KBM-7 (cell line): ENCODE measurements around the gene OPRM1.
"Not testable (repeated sequence)": the region's sequence is repeated elsewhere in the genome, so short reads cannot be mapped to it uniquely, and the experiment has no call there.

Experiments used
- DNase-seq: peaks from one replicate; pipeline ENCODE4 v3.0.0-alpha.2; 2015
- in situ Hi-C: fragments of 300-500 bp; cut with MboI; formaldehyde crosslinking; loops from 2 replicates; pipeline ENCODE4 v1.14.3; 2020; ENCODE audit warnings: low sequenced_read_pairs, low pct_unique_long_range_greater_than_20kb, mixed read lengths

OPRM1 gene

DNA sequence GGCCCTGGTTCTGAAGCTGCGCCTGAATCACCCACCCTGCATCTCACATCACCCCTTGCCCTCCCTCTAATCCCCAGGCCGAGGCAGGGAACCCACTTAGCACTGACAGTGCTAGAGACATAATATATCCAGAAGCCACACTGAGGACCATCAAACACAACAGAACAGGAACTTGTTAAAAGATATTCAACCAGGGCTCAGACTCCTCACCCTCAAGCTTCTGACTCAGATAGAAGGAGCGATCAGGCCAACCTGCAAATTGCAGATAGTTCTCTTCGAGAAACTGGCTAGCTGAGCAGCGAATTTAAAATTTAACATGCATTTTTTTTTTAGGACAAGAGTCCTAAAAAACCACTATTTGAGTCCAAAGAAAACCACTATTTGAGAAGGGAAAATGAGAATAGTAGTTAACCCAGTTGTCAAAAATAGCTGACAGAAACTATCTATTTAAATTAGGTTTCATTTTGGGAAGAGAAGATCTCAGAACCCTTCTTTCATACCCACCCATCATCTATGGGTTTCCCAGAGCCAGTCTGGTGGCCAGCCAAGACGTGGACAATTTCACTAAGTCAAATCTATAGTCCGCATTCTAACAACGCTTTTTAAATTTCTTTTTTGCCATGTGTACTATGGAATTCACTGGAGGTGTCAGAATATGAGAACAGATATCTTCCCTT is 95.6 kb downstream of the OPRM1 start:
- no peak for DNase-seq
- in situ Hi-C loops = no loop called here

GRCh38 chr6:154138793-154139192 is 99.8 kb downstream of the OPRM1 start:
- in situ Hi-C loops = no loop called here
- DNase-seq = no peak

- peak; percentile 51 for DNase-seq
- in situ Hi-C loops = no loop called here
Measured at GRCh38 chr6:154139892-154140291, 100.9 kb downstream of the OPRM1 start.

DNA sequence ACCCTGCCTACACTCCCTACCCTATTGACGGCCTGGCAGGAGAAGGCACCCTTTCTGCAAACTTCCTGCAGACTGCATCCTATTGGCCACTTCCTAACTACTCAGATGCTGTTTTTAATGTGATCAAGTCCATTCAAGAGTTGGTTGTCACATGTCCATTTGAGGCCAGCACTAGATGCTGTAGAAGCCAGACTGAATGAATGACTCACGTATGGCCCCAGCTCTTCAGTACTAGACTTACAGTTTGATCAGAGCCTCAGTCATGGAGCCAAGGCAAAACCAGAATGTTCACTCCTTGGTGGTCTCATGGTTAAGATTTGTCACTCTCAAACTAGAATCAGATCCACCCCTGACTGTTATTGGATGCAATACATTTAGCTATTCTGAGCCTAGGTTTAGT is 101.7 kb downstream of the OPRM1 start:
- no peak for DNase-seq
- in situ Hi-C loops = no loop called here

GRCh38 chr6:154143753-154144152 is 104.7 kb downstream of the OPRM1 start:
- in situ Hi-C loops = no loop called here
- DNase-seq = no peak

- peak; percentile 72 for DNase-seq
- in situ Hi-C loops = loop anchor here (10.0 to 25.0 kb wide), 2 partner anchors 120 to 233 kb away; no protein-coding TSS in a partner anchor
Measured at GRCh38 chr6:154154389-154154967, 115.4 kb downstream of the OPRM1 start.

DNA sequence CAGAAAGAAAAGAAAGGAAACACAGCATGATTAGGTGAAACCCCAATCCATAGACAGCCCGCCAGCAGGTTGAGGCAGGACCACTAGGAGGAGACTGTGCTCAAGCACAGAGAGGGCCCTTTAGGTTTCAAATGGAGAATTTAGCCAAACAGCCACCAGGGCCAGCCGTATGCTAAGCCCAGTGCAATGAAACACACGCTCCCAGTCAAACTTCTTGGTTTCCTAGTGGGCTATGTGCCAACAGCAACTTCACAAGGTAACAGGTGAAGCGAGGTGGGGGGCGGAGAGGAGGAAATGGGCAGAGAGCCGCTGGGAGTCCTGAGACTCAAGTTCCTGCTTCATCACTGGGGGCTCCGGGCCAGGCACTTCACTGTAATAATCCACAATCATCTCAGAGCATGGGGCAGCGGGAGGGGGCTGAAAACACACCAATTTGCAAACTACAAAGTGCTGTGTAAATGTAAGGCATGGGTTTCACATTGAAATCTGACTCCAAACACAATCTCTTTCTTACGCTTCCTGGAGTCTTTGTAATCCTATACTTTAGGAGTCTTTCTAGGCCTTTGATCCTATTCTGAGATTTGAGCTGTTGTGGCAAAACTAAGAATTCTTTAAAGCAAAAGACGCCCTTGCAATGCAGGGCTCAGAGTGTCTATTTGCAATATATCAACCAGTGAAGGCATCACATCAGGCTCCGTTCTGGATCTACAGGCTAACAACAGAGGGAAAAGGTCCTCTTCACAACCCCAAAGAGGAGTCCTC is 117.3 kb downstream of the OPRM1 start:
- in situ Hi-C loops = loop anchor here (10.0 to 25.0 kb wide), 2 partner anchors 118 to 231 kb away; no protein-coding TSS in a partner anchor
- peak; percentile 68 for DNase-seq

DNA sequence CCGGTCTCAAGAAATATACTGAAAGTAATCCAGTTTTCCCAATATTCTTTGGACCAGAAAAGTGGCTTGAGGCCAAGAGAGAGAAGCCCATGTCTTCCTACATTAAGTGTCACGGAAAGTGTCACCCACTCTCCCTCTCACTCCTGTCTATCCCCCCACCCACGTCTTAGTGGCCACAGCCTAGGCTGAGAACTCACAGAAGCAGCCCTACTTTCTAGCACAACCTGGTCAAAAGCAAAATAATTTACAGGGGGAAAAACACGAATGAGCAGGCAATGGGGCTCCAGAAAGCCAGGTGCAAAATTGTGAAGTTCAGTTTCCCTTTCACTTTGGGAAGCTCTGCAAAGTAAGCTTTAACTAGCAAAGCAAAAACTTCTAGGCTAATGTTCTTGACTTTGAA is 118.0 kb downstream of the OPRM1 start:
- in situ Hi-C loops = loop anchor here (10.0 to 25.0 kb wide), 2 partner anchors 118 to 230 kb away; no protein-coding TSS in a partner anchor
- no peak for DNase-seq

- in situ Hi-C loops = loop anchor here (10.0 to 25.0 kb wide), 2 partner anchors 117 to 230 kb away; no protein-coding TSS in a partner anchor
- no peak for DNase-seq
Measured at GRCh38 chr6:154157706-154158105, 118.7 kb downstream of the OPRM1 start.

- in situ Hi-C loops = loop anchor here (10.0 to 25.0 kb wide), 2 partner anchors 116 to 228 kb away; no protein-coding TSS in a partner anchor
- DNase-seq = no peak
Measured at GRCh38 chr6:154159126-154159525, 120.1 kb downstream of the OPRM1 start.

DNA sequence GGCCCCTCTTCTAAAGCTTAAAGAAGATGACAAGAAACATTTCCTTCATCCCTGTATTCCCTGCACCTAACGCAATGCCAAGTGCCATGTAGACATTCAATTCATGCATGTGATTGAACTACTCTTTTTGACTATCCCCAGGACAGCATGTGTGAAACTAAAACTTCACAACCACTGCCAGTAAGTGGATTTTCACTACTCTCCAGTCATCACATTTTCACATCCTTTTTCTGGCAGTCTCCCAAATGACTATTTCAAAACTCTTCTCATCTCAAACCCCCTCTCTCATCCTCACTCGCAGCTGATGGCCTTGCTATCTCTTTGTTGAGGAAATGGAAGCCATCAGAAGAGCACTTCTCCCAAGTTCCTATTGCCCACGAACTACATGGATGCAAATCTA is 122.6 kb downstream of the OPRM1 start:
- in situ Hi-C loops = loop anchor here (25.0 kb wide), 1 partner anchor 226 kb away; no protein-coding TSS in a partner anchor
- DNase-seq = no peak

DNA sequence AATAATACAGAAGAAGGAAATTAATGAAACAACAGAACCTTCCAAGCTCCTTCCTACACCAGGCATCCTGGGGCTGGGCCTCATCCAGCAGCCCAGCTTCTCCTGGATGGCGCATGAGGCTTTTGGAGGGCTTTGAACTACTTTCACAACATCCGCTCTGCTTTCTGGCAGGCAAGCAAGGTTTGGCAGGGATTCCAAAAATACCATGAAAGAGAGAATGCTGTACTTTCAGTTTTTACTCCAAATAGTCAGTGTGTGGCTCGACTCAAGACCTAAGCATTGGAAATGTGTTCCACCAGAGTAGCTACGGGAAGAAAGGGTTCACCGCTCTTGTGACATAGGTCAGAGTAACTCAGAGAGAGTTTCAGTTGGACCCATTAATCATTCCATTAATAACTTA is 125.4 kb downstream of the OPRM1 start:
- in situ Hi-C loops = loop anchor here (25.0 kb wide), 1 partner anchor 223 kb away; no protein-coding TSS in a partner anchor
- no peak for DNase-seq

DNA sequence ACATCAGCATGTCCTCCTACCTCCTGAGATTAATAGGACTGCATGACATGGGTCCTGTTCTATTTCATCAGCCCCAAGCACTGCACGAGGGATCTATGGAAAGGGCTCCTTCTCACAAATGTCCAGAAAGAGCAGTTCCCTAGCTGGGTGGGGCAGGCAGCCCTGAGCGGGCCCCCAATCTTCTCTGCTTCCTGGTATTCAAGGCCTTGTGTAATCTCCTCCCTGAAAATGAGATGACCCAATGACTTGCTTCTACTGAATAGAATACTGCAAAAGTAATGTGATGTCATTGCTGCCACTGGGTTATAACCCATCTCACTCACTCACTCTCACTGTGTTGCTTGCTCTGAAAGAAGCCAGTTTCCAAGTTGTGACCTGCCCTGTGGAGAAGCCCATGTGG is 126.4 kb downstream of the OPRM1 start:
- in situ Hi-C loops = loop anchor here (25.0 kb wide), 1 partner anchor 222 kb away; no protein-coding TSS in a partner anchor
- no peak for DNase-seq

GRCh38 chr6:154166140-154166539 is 127.1 kb downstream of the OPRM1 start:
- DNase-seq = no peak
- in situ Hi-C loops = loop anchor here (25.0 kb wide), 1 partner anchor 221 kb away; no protein-coding TSS in a partner anchor

DNA sequence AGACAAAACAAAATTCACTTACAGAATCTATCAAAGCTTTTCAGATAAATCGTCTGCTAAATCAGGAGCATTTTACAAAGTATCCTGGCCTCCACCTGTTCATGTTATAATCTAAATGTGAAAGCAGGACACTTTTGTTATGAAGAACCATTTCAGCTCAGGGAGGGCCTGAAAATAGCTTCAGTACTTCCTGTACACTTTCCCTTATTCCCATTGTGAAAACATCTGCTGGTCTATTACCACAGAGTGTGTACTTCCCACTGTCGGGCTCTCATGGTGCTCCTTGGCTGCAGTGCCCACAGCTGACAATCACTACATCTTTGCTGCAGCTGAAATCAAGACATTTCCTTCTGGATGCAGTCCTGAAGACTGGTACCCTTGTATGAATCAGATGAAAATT is 128.1 kb downstream of the OPRM1 start:
- in situ Hi-C loops = loop anchor here (25.0 kb wide), 1 partner anchor 220 kb away; no protein-coding TSS in a partner anchor
- peak; percentile 37 for DNase-seq

DNA sequence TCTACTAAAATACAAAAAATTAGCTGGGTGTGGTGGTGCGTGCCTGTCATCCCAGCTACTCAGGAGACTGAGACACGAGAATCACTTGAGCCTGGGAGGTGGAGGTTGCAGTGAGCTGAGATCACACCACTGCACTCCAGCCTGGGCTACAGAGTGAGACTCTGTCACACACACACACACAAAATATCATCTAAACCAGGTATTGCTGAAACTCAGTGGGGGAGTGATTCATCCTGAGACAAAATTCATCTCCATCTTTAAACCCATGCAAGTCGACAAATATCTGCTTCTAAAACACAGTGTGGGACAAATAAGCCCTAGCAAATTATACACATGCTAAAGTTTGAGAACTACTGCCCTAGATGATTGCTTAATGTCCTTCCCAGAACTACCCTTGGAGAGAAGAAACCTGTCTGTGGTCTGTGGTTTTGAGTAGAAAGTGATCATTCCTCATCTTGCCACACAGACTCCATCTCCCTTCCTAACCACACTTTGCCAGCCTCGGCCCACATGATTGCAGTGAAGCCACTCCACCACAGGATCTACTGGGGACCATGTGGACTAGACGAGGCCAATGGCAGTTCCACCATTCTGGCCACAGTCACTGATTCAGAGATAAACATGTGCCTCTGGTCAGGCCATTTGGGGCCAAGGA is 130.3 kb downstream of the OPRM1 start:
- in situ Hi-C loops = loop anchor here (25.0 kb wide), 1 partner anchor 218 kb away; no protein-coding TSS in a partner anchor
- peak; percentile 92 for DNase-seq

DNA sequence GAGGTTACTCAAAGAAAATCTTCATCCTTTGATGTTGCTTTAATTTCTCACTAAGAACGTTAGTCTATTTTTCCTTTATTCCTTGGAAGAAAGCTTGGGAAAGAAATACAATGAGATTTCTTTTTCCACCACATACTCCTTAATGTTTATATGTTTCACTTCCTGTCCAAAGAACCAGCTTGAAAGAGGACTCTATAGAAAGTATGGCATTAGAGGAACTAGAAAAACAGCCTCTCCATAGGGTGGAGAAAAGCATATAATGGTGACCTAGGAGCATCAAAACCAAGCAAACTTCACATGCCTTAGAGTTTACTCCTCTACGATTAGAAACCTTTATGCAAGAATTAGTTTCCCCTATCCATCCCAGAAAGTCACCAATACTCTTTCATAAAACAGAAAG is 131.1 kb downstream of the OPRM1 start:
- in situ Hi-C loops = loop anchor here (25.0 kb wide), 1 partner anchor 217 kb away; no protein-coding TSS in a partner anchor
- no peak for DNase-seq

- in situ Hi-C loops = loop anchor here (25.0 kb wide), 1 partner anchor 215 kb away; no protein-coding TSS in a partner anchor
- DNase-seq = not testable (repeated sequence)
Measured at GRCh38 chr6:154172393-154172792, 133.4 kb downstream of the OPRM1 start.

DNA sequence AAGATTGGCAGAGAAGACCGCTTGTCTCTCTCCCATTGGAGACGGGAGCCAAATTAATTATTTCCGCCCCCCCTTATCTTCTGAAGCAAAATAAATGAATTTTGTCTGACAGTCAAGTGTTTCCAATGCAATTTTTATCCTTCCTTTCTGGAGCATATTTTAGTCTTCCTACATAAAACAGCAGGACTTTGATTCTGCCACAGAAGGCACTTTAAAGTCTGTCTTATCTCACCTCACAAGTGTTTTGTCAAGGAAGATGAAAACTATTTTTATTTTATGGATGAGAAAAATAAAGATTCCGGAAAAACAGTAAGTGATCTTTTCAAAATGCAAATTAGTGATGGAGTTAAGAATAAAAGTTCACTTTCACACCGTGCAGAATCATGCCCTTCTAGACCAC is 140.4 kb downstream of the OPRM1 start:
- DNase-seq = no peak
- in situ Hi-C loops = no loop called here
